ENCODE results near the gene SLC29A1. TPM values are rescaled to one million over a fixed set of nuclear protein-coding genes. Genes with fewer than 3 reads are reported as not detected.

SLC29A1 gene
- total RNA-seq, 1 experiment from 2014 or later: 109 TPM

- Histone ChIP-seq H3K9me3 (replicated peaks) (no peaks in the 10 kb centered on the region), H3K27me3 (no peaks in the 10 kb centered on the region), H3K36me3 (peaks cover 35% of the 10 kb centered on the region), H3K27ac (peak within 1 kb of the TSS; percentile 79), H3K4me3 (peak within 1 kb of the TSS; percentile 84), H3K4me1 (peaks cover 7% of the 10 kb centered on the region)
- peak; percentile 82 to 84 for DNase-seq
These were observed 33.8 kb downstream of the SLC29A1 start, which contains the start of gene SLC35B2 for GRCh38 chr6:44257025-44257752. Gene SLC35B2 (minus strand): TSS chr6:44257528. CDS start chr6:44257410, 118 bp downstream.

DNA sequence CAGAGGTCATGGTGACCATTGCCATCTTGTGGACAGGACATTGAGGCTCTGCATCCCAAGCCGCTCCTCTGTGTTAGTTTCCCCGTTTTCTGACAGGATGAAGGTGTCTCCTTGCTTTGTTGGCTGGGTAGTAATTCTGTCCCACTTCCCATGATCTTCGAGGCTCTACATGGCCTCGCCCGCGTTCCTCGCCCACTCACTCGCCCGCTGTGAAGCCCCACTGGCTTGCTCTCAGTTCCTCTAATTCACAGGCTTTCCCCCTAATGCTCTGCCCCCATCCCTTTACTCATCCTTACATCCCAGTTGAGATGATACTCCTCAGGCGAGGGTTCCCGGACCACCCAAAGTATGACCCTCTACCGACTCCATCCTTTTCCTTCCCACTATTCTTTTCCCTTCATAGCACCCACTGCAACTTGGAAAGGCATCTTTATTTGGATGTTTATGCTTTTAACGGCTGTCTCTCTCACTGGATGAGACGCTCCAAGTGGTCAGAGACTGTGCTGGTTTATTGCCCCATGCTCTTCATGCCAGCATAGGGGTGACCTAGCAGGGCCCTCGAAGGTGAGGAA is 34.4 kb downstream of the SLC29A1 start:
- peaks cover 7% of the 10 kb centered on the region for H3K4me1 ChIP-seq
- DNase-seq: no peak
- H3K27me3 ChIP-seq: no peaks in the 10 kb centered on the region
- H3K27ac ChIP-seq: peak overlapping the region; percentile 79
- H3K9me3 ChIP-seq (replicated peaks): no peaks in the 10 kb centered on the region
- H3K4me3 ChIP-seq: peak overlapping the region; percentile 84
- H3K36me3 ChIP-seq: peaks cover 28% of the 10 kb centered on the region

DNA sequence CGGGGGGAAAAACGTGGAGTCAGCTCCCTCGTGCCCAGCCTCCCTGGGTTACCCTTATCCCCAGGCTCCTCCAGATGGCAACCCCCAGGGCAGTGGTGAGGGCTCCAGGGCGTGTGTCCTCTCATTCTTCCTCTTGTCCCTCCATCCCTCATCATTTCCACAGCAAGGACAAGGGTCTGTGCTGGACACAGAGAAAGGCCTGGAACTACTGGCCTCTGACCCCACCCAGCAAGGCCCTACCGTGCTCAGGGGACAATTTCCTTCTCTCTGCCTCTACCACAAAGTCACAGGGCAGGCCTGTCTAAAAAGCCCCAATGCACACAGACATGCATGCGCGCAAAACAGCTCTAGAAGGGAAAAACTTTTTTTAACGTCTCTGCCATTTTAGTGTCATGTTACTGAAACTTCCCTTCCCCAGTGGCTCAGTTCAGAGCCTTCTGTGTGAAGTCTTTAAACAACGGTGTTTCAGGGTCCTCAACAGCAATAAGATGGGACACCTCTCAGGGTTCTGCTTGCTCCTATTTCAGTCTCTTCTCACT is 35.0 kb downstream of the SLC29A1 start:
- H3K4me3 ChIP-seq: no peak overlapping the region
- H3K36me3 ChIP-seq: peaks cover 23% of the 10 kb centered on the region
- H3K4me1 ChIP-seq: peaks cover 7% of the 10 kb centered on the region
- no peak overlapping the region for H3K27ac ChIP-seq
- H3K9me3 ChIP-seq (replicated peaks): no peaks in the 10 kb centered on the region
- DNase-seq: no peak
- H3K27me3 ChIP-seq: no peaks in the 10 kb centered on the region

DNA sequence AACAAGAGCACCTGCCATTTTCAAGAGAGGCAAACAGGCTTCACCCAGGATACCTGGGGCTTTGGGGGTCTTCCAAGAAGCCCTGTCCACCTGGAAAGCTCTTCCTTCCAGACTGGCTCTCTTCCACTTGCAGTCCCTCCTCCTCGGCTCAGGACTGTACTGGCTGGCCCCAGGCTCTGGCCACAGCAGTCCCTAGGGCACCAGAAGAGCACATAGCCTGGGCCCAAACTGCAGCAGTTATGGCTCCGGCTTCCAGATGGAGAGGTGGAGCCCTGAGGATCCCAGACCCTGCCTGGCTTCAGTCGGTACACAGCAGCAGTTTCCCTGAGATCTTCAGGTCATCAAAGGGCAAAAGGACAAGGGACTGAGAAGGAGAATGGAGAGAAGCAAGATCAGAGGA is 35.5 kb downstream of the SLC29A1 start:
- no peaks in the 10 kb centered on the region for H3K27me3 ChIP-seq
- peaks cover 10% of the 10 kb centered on the region for H3K4me1 ChIP-seq
- no peak overlapping the region for H3K27ac ChIP-seq
- no peak for DNase-seq
- H3K36me3 ChIP-seq: peaks cover 17% of the 10 kb centered on the region
- no peaks in the 10 kb centered on the region for H3K9me3 ChIP-seq (replicated peaks)
- H3K4me3 ChIP-seq: no peak overlapping the region

DNA sequence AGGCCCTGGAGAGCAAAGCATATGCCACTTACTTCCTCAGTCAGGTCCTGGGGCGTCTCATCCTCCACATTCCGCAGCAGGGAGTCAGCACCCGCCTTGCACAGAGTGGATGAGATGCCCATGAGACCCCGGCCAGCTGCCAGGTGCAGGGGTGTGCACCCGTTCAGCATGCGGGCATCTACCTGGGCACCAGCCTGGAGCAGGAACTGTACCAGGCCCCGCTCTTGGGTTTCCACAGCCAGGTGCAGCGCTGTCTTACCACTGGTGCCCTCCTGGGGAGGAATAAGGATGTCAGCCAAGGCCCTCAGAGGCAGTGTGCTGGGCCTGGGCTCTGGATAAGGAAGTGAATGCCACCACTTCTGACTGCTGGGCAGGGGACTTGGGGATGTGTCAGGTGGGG is 36.6 kb downstream of the SLC29A1 start:
- DNase-seq: no peak
- Histone ChIP-seq H3K9me3 (replicated peaks) (no peaks in the 10 kb centered on the region), H3K36me3 (peaks cover 7% of the 10 kb centered on the region)

DNA sequence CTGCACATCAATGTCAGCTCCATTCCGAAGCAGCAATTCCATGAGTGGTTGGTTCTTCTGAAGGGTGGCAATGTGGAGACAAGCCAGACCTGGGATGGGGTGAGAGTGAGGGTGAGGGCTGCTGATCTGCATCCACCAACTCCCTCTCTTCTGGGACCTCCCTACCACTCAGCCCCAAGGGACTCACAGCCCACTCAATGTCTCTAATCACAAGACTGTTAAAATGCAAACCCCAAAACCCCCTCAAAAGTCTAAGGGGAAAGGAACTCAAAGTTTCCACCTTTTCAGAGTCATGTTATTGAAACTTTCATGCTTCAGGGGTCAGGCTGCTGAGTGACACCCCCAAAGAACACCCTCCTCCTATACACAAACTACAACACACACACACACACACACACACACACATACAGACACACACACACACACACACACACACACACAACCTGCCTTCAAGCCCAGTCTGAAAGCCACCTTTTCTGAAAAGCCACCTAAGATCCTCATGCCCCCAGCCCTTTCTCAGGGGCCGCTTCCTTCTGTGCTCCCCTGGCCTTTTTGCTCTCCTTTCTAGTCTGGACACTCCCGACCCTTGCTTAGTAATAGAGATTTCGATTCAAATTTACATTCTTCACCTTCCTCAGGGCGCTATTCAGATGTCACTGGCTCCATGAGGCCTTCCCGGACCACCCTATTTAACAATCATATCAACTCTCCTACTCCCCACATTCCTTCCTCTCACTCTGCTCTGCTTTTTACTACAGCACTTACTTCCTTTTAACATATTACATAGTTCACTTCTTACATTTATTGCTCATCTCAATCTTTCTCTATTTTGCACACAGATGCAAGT is 37.3 kb downstream of the SLC29A1 start:
- peaks cover 17% of the 10 kb centered on the region for H3K4me1 ChIP-seq
- no peak overlapping the region for H3K4me3 ChIP-seq
- H3K27ac ChIP-seq: no peak overlapping the region
- H3K27me3 ChIP-seq: no peaks in the 10 kb centered on the region
- no peaks in the 10 kb centered on the region for H3K9me3 ChIP-seq (replicated peaks)
- no peaks in the 10 kb centered on the region for H3K36me3 ChIP-seq
- DNase-seq: no peak

More for the DNA sequence above, 36.6 kb downstream of the SLC29A1 start:
- Histone ChIP-seq H3K27ac (no peak overlapping the region), H3K27me3 (no peaks in the 10 kb centered on the region), H3K4me1 (peaks cover 17% of the 10 kb centered on the region), H3K4me3 (no peak overlapping the region)

DNA sequence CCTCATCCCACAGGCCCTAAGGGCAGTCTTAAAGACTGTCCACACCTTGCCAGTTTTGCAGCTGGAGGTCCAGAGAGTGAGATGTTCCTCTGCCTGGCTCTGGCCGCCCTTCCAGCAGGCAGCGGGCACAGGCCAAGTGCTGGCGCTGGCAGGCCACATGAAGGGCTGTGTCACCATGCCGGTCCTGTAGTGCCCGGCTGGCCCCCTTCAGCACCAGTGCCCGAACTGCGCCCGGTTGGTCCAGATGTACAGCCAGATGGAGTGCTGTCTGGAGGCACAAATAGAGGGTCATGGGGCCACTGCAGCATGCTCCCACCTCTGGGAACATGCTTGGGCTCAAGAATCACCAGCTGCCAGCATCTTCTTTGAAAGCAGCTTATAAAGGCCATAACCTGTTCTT is 38.2 kb downstream of the SLC29A1 start:
- H3K36me3 ChIP-seq: no peaks in the 10 kb centered on the region
- no peak for DNase-seq
- H3K27me3 ChIP-seq: no peaks in the 10 kb centered on the region
- no peak overlapping the region for H3K27ac ChIP-seq
- H3K4me3 ChIP-seq: no peak overlapping the region
- no peaks in the 10 kb centered on the region for H3K9me3 ChIP-seq (replicated peaks)
- H3K4me1 ChIP-seq: peaks cover 17% of the 10 kb centered on the region

DNA sequence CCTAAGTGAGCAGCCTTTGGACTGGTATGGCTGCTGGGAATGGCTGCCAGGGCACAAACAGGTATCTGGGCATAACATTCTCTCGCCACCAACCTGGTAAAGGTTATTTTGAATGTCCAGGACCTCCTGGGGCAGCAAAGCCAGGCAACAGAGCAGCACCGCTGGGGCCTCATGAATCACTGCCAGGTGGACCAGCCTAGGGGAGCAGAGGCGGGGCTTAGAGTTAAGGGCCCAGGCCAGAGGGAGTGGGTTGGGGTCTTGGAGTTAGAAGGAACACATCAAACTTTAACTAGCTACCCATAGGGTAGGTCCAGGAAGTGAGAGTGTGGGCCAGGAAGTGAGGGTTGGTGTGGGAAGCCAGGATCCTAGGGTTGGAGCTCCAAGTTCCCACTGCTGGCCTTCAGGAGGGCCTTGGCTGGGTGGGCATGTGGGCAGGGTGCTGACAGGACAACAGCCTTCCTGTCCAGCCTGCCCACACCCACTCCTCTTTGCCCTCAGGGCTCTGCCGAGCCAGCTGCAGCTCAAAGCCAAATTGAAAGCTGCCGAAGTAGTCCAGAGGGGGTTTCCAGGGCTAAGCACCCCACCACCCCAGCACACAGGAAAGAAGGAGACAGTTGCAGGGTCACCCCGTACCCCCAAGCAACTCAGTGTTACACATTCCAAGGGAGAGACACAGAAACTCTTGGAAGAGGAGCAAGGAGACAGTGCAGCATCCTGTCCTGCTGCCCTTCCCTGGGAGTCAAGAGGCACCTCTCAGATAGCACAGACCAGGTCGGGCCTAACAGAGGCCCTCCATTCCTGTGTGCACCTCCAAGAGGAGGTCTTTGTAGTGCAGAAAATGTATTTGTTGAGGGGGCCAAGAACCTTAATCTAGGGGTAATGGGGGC is 39.3 kb downstream of the SLC29A1 start:
- Histone ChIP-seq H3K4me3 (no peak overlapping the region), H3K9me3 (replicated peaks) (no peaks in the 10 kb centered on the region), H3K27ac (no peak overlapping the region), H3K27me3 (no peaks in the 10 kb centered on the region), H3K36me3 (no peaks in the 10 kb centered on the region), H3K4me1 (peaks cover 15% of the 10 kb centered on the region)
- DNase-seq: no peak

DNA sequence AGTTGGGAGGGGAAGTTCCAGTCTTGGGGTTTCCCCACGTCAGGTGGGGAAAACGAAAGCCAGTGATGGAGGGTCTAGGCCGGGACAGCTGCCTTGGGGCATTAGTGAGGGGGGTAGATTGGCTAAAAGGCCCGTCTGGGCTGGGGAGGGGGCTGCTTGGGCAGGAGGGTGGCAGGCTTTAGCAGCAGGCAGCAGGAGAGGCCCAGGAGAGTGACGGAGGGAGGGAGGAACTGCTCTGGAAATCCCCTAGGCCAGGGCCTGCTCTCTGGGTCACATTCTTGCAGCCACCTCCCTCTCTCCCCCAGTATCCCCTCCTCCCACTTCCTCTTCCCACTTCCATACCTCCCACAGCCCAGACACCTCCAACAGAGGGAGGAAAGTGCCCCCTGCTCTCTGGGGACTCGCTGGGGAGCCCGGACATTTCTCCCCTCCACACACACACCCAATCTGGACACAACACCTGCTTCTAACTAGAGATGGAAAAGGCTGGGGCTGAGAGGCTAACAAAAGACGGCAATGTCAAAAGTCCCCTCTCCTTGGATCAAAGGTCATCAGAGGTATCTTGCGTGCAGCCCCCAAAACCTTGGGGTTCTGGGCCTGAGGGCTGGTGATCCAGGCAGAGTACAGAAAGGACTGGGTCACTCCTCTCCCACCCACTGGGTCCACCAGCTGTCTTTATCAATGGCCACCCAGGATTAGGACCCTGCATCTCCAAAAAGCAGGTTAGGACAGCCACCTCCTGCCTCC is 40.1 kb downstream of the SLC29A1 start:
- no peak for DNase-seq
- H3K4me1 ChIP-seq: peaks cover 11% of the 10 kb centered on the region; the same call in 1 of the 2 replicates

DNA sequence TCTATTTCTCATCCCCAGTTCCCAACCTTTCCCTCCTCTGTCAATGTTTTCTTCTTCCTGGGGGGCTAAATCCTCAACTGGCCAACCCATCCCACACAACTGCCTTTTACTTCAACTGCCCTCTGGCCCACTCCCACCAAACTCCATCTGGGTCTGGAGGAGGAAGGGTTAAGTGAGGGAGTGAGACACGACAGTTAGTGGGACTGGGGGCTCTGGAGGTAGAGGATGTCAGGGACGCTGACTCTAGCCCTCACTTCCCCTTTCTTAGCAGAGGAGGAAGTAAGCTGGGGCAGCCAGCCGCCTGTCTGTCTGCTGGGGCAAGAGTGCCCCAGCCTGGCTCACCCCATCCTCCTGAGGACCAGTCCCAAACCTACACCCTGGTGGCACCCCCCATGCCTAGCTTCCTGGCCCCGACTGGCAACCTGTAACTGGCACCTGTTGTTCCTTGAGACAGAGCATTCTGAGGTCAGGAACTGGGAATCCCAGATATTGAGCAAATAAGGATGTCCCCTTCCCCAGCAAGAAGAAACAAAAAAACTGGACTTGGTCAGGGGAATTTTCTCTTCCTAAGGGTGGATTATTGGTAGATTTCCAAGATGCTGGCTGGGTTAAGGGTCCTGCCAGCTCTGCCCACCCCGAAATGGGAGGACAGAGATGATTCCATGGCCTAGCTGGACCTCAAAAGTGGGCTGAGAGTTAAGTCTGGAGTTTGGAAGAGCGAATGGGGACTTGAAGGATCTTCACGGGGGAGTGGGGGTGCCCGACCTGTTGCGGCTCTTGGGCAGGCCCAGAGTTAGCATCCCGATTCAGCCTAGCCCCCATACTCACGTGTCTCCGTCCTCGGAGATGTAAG is 41.0 kb downstream of the SLC29A1 start:
- Histone ChIP-seq H3K9me3 (replicated peaks) (no peaks in the 10 kb centered on the region), H3K27ac (no peak overlapping the region)
- DNase-seq: no peak

More for the DNA sequence above, 40.1 kb downstream of the SLC29A1 start:
- H3K36me3 ChIP-seq: no peaks in the 10 kb centered on the region
- H3K27me3 ChIP-seq: peaks cover 1% of the 10 kb centered on the region; the same call in 1 of the 2 replicates
- no peaks in the 10 kb centered on the region for H3K9me3 ChIP-seq (replicated peaks)
- no peak overlapping the region for H3K4me3 ChIP-seq
- H3K27ac ChIP-seq: no peak overlapping the region

DNA sequence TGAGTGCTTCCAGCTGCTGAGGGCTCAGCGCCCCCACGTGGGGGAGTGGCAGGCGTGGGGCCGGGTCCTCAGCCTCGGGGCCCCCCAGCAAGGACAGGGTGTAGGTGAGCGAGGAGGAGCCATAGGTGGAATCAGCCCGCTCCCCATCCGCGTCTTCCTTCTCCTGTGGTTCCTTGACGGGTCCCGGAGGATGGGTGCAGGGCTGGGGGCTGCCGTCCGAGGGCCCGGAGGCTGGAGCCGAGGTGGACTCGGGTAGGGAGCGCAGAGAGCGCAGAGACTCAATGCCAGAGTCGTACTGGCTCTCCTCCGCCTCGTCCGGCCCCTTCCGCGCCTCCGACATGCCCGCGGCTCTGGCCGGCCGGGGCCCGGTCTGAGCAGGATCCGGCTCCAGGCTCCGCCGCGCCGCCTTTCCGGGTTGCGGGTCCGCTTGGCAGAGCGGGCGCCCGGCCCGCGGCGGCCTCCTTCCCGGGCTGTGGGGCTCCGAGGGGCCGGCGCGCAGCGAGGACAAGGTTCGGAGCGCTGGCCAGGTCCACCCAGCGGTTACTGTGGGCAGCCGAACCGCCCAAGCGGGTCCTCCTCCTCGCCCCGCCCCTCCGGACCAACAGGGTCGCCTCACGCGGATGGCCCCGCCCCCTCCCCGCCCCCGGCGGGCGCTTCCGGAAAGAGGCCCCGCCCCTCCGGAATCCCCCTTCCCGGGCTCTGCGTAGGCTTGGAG is 41.8 kb downstream of the SLC29A1 start, which contains the start of gene NFKBIE:
TSS of gene NFKBIE (minus strand) at position 545 of the 715 bp plus-strand sequence. CDS start at position 340, 205 bp downstream.
- no peaks in the 10 kb centered on the region for H3K36me3 ChIP-seq
- peak; percentile 88 to 89 for DNase-seq
- peaks cover 11% of the 10 kb centered on the region; the same call in 1 of the 2 replicates for H3K4me1 ChIP-seq
- H3K27me3 ChIP-seq: peaks cover 14% of the 10 kb centered on the region
- H3K9me3 ChIP-seq (replicated peaks): no peaks in the 10 kb centered on the region
- no peak within 1 kb of the TSS; the same call in 1 of the 2 replicates for H3K27ac ChIP-seq
- H3K4me3 ChIP-seq: peak within 1 kb of the TSS; percentile 73

More for the DNA sequence above, 41.0 kb downstream of the SLC29A1 start:
- H3K4me3 ChIP-seq: peak overlapping the region; percentile 73
- H3K4me1 ChIP-seq: peaks cover 11% of the 10 kb centered on the region; the same call in 1 of the 2 replicates
- no peaks in the 10 kb centered on the region for H3K36me3 ChIP-seq
- peaks cover 7% of the 10 kb centered on the region; the same call in 1 of the 2 replicates for H3K27me3 ChIP-seq

DNA sequence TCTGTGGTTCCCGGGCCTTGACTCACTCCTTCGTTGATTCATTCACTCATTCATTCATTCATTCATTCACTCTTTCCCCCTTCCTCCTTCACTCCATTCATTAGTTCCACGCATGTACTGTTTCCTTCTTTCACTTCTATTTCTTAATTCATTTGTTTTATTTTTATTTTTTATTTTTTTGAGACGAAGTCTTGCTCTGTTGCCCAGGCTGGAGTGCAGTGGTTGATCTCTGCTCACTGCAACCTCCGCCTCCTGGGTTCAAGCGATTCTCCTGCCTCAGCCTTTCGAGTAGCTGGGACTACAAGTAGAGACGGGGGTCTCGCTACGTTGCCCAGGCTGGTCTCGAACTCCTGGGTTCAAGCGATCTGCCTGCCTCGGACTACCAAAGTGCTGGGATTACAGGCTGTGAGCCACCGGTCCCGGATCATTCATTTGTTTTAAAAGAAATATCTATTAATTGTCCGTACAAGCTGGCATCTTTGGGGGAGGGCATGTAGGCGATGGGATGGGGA is 42.4 kb downstream of the SLC29A1 start:
- Histone ChIP-seq H3K27ac (no peak overlapping the region), H3K4me1 (peaks cover 11% of the 10 kb centered on the region; the same call in 1 of the 2 replicates), H3K27me3 (peaks cover 14% of the 10 kb centered on the region), H3K36me3 (no peaks in the 10 kb centered on the region), H3K4me3 (peak overlapping the region; percentile 73), H3K9me3 (replicated peaks) (no peaks in the 10 kb centered on the region)
- no peak for DNase-seq
